IMR-90 (cell line): ENCODE results near the gene GSTM1. TPM values are rescaled to one million over a fixed set of nuclear protein-coding genes. Genes with fewer than 3 reads are reported as not detected.

Experiments used
- ATAC-seq: fragments of 200-7000 bp; cut with Tn5 transposase; 2 replicates; pipeline ENCODE4 v1.9.1; 2020; ENCODE audit warnings: low read depth, mild to moderate bottlenecking, moderate library complexity
- BruUV-seq: library from RNA; stranded (reverse); fragments of 400-500 nt; replicated peaks from 2 replicates; lab custom pipeline; 2021; lab: Mats Ljungman, UMichigan
- CTCF ChIA-PET: fragments of 300-600 bp; formaldehyde crosslinking; extraction: SDS; loops from one replicate; lab custom pipeline; 2021; ENCODE audit warnings: antibody characterized with exemption; lab: Yijun Ruan, JAX
- POLR2A ChIA-PET: fragments of 300-600 bp; sonication (Branson Sonifier 250); formaldehyde crosslinking; loops from one replicate; lab custom pipeline; 2022; ENCODE audit warnings: antibody characterized with exemption; ENCODE audit not compliant: unreplicated experiment; lab: Charles Lee
- DNase-seq: peaks from one replicate; pipeline ENCODE4 v3.0.0; 2013
- H2AFZ ChIP-seq: replicated peaks from 2 replicates; pipeline ENCODE3; 2013; ENCODE audit warnings: low read length, mild to moderate bottlenecking; ENCODE audit not compliant: poor library complexity
- H2AK5ac ChIP-seq: 2 replicates; pipeline ENCODE4 v1.6.1; 2013; ENCODE audit warnings: low read depth, low read length, inconsistent platforms
- H2AK9ac ChIP-seq: replicated peaks from 2 replicates; pipeline ENCODE3; 2013; ENCODE audit warnings: mild to moderate bottlenecking, low read depth, low read length, moderate library complexity; ENCODE audit not compliant: poor library complexity
- H2BK120ac ChIP-seq: 2 replicates; pipeline ENCODE4 v1.6.1; 2013; ENCODE audit warnings: low read depth, low read length, inconsistent platforms
- H2BK15ac ChIP-seq: 3 replicates; pipeline ENCODE4 v1.6.1; 2013; ENCODE audit warnings: low read depth, low read length, inconsistent platforms
- H2BK20ac ChIP-seq: 2 replicates; pipeline ENCODE4 v1.6.1; 2013; ENCODE audit warnings: low read depth, mild to moderate bottlenecking, inconsistent platforms, low read length, moderate library complexity
- H2BK5ac ChIP-seq: 2 replicates; pipeline ENCODE4 v1.6.1; 2013; ENCODE audit warnings: mild to moderate bottlenecking, low read depth, low read length, inconsistent platforms; ENCODE audit not compliant: poor library complexity, severe bottlenecking
- H3K14ac ChIP-seq: replicated peaks from 2 replicates; pipeline ENCODE4 v1.6.1; 2013; ENCODE audit warnings: low read depth, low read length, inconsistent platforms
- H3K18ac ChIP-seq: 2 replicates; pipeline ENCODE4 v1.6.1; 2013; ENCODE audit warnings: low read depth, low read length, control low read depth
- H3K23ac ChIP-seq: 2 replicates; pipeline ENCODE4 v1.6.1; 2013; ENCODE audit warnings: low read depth, low read length, inconsistent platforms
- H3K27ac ChIP-seq: 2 replicates; pipeline ENCODE4 v1.5.1; 2013; ENCODE audit warnings: mild to moderate bottlenecking, control low read depth, low read length; ENCODE audit not compliant: insufficient read depth
- H3K27me3 ChIP-seq: 2 replicates; pipeline ENCODE4 v1.6.1; 2013; ENCODE audit warnings: low read length; ENCODE audit not compliant: control insufficient read depth, insufficient read depth
- H3K36me3 ChIP-seq: 2 replicates; pipeline ENCODE4 v1.6.1; 2013; ENCODE audit warnings: low read length, mixed read lengths; ENCODE audit not compliant: control insufficient read depth, insufficient read depth
- H3K4ac ChIP-seq: 2 replicates; pipeline ENCODE4 v1.6.1; 2013; ENCODE audit warnings: low read depth, low read length, inconsistent platforms
- H3K4me1 ChIP-seq: 2 replicates; pipeline ENCODE4 v1.6.1; 2013; ENCODE audit warnings: low read length, mixed read lengths; ENCODE audit not compliant: control insufficient read depth, insufficient read depth
- H3K4me2 ChIP-seq: 2 replicates; pipeline ENCODE4 v1.6.1; 2013; ENCODE audit warnings: low read depth, mild to moderate bottlenecking, control low read depth, low read length, moderate library complexity
- H3K4me3 ChIP-seq: 2 replicates; pipeline ENCODE4 v1.5.1; 2013; ENCODE audit warnings: low read depth, mild to moderate bottlenecking, control low read depth, low read length, moderate library complexity; ENCODE audit not compliant: insufficient read depth
- H3K56ac ChIP-seq: 2 replicates; pipeline ENCODE4 v1.6.1; 2013; ENCODE audit warnings: low read length, inconsistent platforms; ENCODE audit not compliant: insufficient read depth; ENCODE audit errors: extremely low read depth
- H3K79me1 ChIP-seq, 2 experiments: 2 replicates each; pipeline ENCODE4 v1.6.1; 2013; ENCODE audit warnings: low read length in 2 of 2, inconsistent platforms in 1 of 2, low read depth in 1 of 2
- H3K9ac ChIP-seq: 2 replicates; pipeline ENCODE4 v1.6.1; 2013; ENCODE audit warnings: low read depth, low read length, control low read depth
- H3K9me1 ChIP-seq: 2 replicates; pipeline ENCODE4 v1.6.1; 2013; ENCODE audit warnings: low read length, inconsistent platforms; ENCODE audit not compliant: insufficient read depth
- H3K9me3 ChIP-seq: 2 replicates; pipeline ENCODE4 v1.6.1; 2013; ENCODE audit warnings: low read length; ENCODE audit not compliant: control insufficient read depth, insufficient read depth
- H4K20me1 ChIP-seq: 2 replicates; pipeline ENCODE4 v1.6.1; 2013; ENCODE audit warnings: low read length, inconsistent platforms; ENCODE audit not compliant: insufficient read depth
- H4K5ac ChIP-seq: 2 replicates; pipeline ENCODE4 v1.6.1; 2013; ENCODE audit warnings: mild to moderate bottlenecking, low read depth, low read length, control low read depth
- H4K8ac ChIP-seq, 2 experiments: 2 replicates each; pipeline ENCODE4 v1.6.1; 2013; ENCODE audit warnings: low read depth in 2 of 2, low read length in 2 of 2, control low read depth in 1 of 2, inconsistent platforms in 1 of 2
- H4K91ac ChIP-seq: 2 replicates; pipeline ENCODE4 v1.6.1; 2013; ENCODE audit warnings: low read depth, low read length, inconsistent platforms; ENCODE audit not compliant: insufficient read depth
- BHLHE40 ChIP-seq: fragments of 150-350 bp; IDR thresholded peaks from 2 replicates; pipeline ENCODE4 v1.6.1; 2016; ENCODE audit warnings: mild to moderate bottlenecking, low read depth, low read length
- CEBPB ChIP-seq: IDR thresholded peaks from 2 replicates; pipeline ENCODE4 v1.6.1; 2012; ENCODE audit warnings: low read depth, low read length, improper control_type of control experiment
- FOS ChIP-seq: fragments of 150-350 bp; IDR thresholded peaks from 2 replicates; pipeline ENCODE4 v1.6.1; 2016; ENCODE audit warnings: low read depth, low read length
- MAFK ChIP-seq: IDR thresholded peaks from 2 replicates; pipeline ENCODE4 v1.6.1; 2012; ENCODE audit warnings: low read depth, low read length, improper control_type of control experiment
- MAZ ChIP-seq: IDR thresholded peaks from 2 replicates; pipeline ENCODE4 v1.6.1; 2012; ENCODE audit warnings: low read depth, mild to moderate bottlenecking, low read length, improper control_type of control experiment, moderate library complexity, borderline replicate concordance
- MXI1 ChIP-seq: IDR thresholded peaks from 2 replicates; pipeline ENCODE4 v1.6.1; 2012; ENCODE audit warnings: low read depth, mild to moderate bottlenecking, low read length, moderate library complexity, borderline replicate concordance
- POLR2A ChIP-seq: IDR thresholded peaks from 2 replicates; pipeline ENCODE4 v1.6.1; 2012; ENCODE audit warnings: mild to moderate bottlenecking, low read depth, low read length
- RAD21 ChIP-seq: IDR thresholded peaks from 2 replicates; pipeline ENCODE4 v1.6.1; 2012; ENCODE audit warnings: low read length, improper control_type of control experiment
- RFX5 ChIP-seq: IDR thresholded peaks from 2 replicates; pipeline ENCODE4 v1.8.0; 2012; ENCODE audit warnings: low read depth, mild to moderate bottlenecking, low read length, moderate library complexity
- WGBS, 2 experiments: methylation state at CpG; one replicate each; pipeline versions ENCODE4 v1.1.5 to v1.1.7; 2013; ENCODE audit warnings: missing lambda C conversion rate in 2 of 2; ENCODE audit not compliant: insufficient read length in 1 of 2; ENCODE audit errors: extremely low coverage in 2 of 2; 5-methylcytosine and 5-hydroxymethylcytosine counted together
- dilution Hi-C: fragments of 300-500 bp; cut with HindIII; formaldehyde crosslinking; loops from one replicate; pipeline ENCODE4 v1.14.3; 2018; ENCODE audit warnings: low sequenced_read_pairs; ENCODE audit not compliant: unreplicated experiment
- in situ Hi-C: fragments of 300-500 bp; cut with MboI; formaldehyde crosslinking; loops from 3 replicates; pipeline ENCODE4 v1.14.3; 2019; ENCODE audit warnings: low sequenced_read_pairs, inconsistent platforms, mixed read lengths
- intact Hi-C: fragments of 100-400 bp; cut with micrococcal nuclease; formaldehyde crosslinking; loops from 2 replicates; pipeline ENCODE4 v1.10.0; 2022
- polyA plus RNA-seq, 3 experiments: library from polyadenylated mRNA; depleted of rRNA; stranded (reverse); fragments of >200 nt; gene quantifications; 2 replicates each; pipeline ENCODE4 v1.2.3, GENCODE V29; 2012; ENCODE audit warnings: low replicate concordance in 1 of 3
- total RNA-seq: library from RNA; depleted of rRNA; stranded (reverse); fragments of >200 nt; gene quantifications from 2 replicates; pipeline ENCODE4 v1.2.3, GENCODE V29; 2012
- TF ChIP-seq, protein P1 (sequence below): fragments of 150-350 bp; IDR thresholded peaks from 2 replicates; pipeline ENCODE4 v1.6.1; 2016; ENCODE audit warnings: low read depth, mild to moderate bottlenecking, low read length, moderate library complexity, borderline replicate concordance
- TF ChIP-seq, protein P2 (sequence below): fragments of 150-350 bp; IDR thresholded peaks from 2 replicates; pipeline ENCODE4 v1.6.1; 2017; ENCODE audit warnings: mild to moderate bottlenecking, antibody characterized with exemption, low read length, low read depth
- TF ChIP-seq, protein P3 (sequence below): conservative IDR thresholded peaks from 2 replicates; pipeline ENCODE4 v1.5.1; 2012; ENCODE audit warnings: mild to moderate bottlenecking, low read depth, low read length, improper control_type of control experiment

Gene GSTM1
- total and polyA plus RNA-seq, 2 of the 4 experiments (the other 2 are of a cell fraction) = not detected

DNA sequence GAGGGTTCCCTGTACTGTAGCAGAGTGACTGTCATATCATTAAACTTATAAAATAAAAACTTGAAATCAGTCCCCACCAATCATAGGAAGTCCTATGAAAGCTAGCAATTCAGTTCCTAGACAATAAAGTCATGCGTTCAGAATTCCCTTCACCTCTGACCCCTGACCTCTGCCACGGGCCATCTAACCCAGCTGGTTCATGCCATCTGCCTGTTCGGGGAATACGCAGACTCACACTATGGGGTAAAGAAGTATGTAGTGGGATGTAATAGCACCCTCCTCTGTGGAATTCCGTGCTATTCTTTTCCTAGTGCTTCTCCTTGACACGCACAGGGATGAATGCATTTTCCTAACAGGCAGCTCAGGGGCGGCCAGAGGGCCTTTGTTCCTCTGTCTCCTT lies 29.6 kb upstream of the GSTM1 start:
- no peak overlapping the region for H3K56ac ChIP-seq
- CTCF ChIA-PET = no interaction called here
- dilution Hi-C loops = no loop called here
- ATAC-seq (no peak), DNase-seq (no peak)
- no peak overlapping the region for H3K4me3 ChIP-seq
- H3K9me3 ChIP-seq = no peaks in the 10 kb centered on the region
- no peak overlapping the region for H4K8ac ChIP-seq
- no peaks in the 10 kb centered on the region; the same call in 1 of the 2 replicates for H3K4me1 ChIP-seq
- no peaks in the 10 kb centered on the region for H3K27me3 ChIP-seq
- no peak overlapping the region for H2BK120ac ChIP-seq
- H2AFZ ChIP-seq = no peak overlapping the region
- no peak overlapping the region for H3K18ac ChIP-seq
- H4K20me1 ChIP-seq = no peaks in the 10 kb centered on the region
- H2AK5ac ChIP-seq = no peak overlapping the region
- H3K4ac ChIP-seq = no peak overlapping the region
- no peak overlapping the region for H3K14ac ChIP-seq
- no peak overlapping the region for H4K5ac ChIP-seq
- no peak overlapping the region for H3K9ac ChIP-seq
- H4K91ac ChIP-seq = no peak overlapping the region
- TF ChIP-seq, protein P1, sequence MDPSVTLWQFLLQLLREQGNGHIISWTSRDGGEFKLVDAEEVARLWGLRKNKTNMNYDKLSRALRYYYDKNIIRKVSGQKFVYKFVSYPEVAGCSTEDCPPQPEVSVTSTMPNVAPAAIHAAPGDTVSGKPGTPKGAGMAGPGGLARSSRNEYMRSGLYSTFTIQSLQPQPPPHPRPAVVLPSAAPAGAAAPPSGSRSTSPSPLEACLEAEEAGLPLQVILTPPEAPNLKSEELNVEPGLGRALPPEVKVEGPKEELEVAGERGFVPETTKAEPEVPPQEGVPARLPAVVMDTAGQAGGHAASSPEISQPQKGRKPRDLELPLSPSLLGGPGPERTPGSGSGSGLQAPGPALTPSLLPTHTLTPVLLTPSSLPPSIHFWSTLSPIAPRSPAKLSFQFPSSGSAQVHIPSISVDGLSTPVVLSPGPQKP = no peak
- TF ChIP-seq RAD21 (no peak), POLR2A (no peak), FOS (no peak), MAFK (no peak), RFX5 (no peak), MAZ (no peak), BHLHE40 (no peak), MXI1 (no peak), CEBPB (no peak)
- TF ChIP-seq, protein P2, sequence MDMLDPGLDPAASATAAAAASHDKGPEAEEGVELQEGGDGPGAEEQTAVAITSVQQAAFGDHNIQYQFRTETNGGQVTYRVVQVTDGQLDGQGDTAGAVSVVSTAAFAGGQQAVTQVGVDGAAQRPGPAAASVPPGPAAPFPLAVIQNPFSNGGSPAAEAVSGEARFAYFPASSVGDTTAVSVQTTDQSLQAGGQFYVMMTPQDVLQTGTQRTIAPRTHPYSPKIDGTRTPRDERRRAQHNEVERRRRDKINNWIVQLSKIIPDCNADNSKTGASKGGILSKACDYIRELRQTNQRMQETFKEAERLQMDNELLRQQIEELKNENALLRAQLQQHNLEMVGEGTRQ = no peak
- TF ChIP-seq, protein P3, sequence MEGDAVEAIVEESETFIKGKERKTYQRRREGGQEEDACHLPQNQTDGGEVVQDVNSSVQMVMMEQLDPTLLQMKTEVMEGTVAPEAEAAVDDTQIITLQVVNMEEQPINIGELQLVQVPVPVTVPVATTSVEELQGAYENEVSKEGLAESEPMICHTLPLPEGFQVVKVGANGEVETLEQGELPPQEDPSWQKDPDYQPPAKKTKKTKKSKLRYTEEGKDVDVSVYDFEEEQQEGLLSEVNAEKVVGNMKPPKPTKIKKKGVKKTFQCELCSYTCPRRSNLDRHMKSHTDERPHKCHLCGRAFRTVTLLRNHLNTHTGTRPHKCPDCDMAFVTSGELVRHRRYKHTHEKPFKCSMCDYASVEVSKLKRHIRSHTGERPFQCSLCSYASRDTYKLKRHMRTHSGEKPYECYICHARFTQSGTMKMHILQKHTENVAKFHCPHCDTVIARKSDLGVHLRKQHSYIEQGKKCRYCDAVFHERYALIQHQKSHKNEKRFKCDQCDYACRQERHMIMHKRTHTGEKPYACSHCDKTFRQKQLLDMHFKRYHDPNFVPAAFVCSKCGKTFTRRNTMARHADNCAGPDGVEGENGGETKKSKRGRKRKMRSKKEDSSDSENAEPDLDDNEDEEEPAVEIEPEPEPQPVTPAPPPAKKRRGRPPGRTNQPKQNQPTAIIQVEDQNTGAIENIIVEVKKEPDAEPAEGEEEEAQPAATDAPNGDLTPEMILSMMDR = no peak
- H3K9me1 ChIP-seq = peaks cover 9% of the 10 kb centered on the region
- no peak overlapping the region for H3K27ac ChIP-seq
- no CpG with 5 or more reads among the region's 7 CpGs for WGBS, 2 experiments
- intact Hi-C loops = no loop called here
- H2BK5ac ChIP-seq = no peak overlapping the region
- POLR2A ChIA-PET = no interaction called here
- no TSS peak for BruUV-seq
- no peak overlapping the region for H3K23ac ChIP-seq
- no peak overlapping the region for H3K4me2 ChIP-seq
- no peak overlapping the region for H2BK15ac ChIP-seq
- no peak overlapping the region for H2BK20ac ChIP-seq
- in situ Hi-C loops = no loop called here
- no peak overlapping the region for H2AK9ac ChIP-seq
- H3K36me3 ChIP-seq = peaks cover 16% of the 10 kb centered on the region; the same call in 1 of the 2 replicates
- H3K79me1 ChIP-seq = peaks cover 0 to 10% of the 10 kb centered on the region in 2 experiments; a peak in 3 of 4 replicates
